Measurements from ENCODE around the gene INO80B.

DNA sequence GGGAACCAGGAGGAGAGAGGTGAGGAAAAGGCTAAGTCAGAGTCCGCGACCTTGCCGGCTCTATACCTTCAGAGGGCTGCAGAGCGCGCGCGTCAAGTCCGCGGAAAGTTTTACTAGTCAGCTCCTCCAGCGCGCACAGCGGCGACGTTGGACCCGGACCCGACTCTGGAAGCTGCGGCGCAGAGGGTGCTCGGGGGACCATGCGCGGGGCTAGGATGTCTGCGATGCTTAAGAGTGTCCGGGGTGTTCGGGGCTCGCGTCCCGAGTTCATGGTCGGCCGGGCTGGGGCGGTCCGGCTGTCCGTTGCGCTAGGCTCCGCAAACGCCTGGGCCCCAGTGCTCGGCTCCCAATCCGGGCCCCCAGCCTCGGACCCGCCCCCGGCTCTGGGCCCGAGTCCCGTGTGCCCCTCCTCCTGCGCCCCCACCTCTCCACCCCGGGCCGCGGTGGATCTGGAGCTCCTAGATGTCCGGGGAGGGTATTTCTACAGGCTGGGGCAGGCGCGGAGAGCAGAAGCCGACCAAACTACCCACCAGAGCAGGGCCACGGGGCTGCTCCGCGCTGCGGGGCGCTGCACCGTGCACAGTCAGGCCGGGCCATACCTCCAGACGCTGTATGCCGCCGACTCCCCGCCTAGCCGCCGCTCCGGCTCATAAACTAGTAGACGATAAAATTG lies 44.5 kb downstream of the INO80B start, which contains the start of gene LBX2:
- TF ChIP-seq TAF1 (IDR thresholded peaks at IDR 0.05; ENCODE audit: borderline replicate concordance, low read depth, low read length): no peak
- no peak for TF ChIP-seq POLR2A (IDR thresholded peaks at IDR 0.05; ENCODE audit: low read depth, low read length)

All from GM12892 (cell line).